ENCODE measurements around the gene IKZF1. TPM values are rescaled to one million over a fixed set of nuclear protein-coding genes. Genes with fewer than 3 reads are reported as not detected.

IKZF1 gene
- total and polyA plus RNA-seq, 12 donors, result 0.98 to 31.5 (median 9.4) TPM

DNA sequence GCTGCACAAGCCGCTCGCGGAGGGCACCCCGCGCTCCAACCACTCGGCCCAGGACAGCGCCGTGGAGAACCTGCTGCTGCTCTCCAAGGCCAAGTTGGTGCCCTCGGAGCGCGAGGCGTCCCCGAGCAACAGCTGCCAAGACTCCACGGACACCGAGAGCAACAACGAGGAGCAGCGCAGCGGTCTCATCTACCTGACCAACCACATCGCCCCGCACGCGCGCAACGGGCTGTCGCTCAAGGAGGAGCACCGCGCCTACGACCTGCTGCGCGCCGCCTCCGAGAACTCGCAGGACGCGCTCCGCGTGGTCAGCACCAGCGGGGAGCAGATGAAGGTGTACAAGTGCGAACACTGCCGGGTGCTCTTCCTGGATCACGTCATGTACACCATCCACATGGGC lies 95.6 kb downstream of the IKZF1 start:
- DNase-seq, result no peak
- intact Hi-C loops (cut with DNase I), result no loop called here
- H3K27ac ChIP-seq, result no peak overlapping the region
- H3K4me1 ChIP-seq (replicated peaks in 1 of 2), result no peaks in the 10 kb centered on the region
- no peak overlapping the region for H3K4me3 ChIP-seq
- no peaks in the 10 kb centered on the region for H3K9me3 ChIP-seq (replicated peaks in 1 of 3)
- TF ChIP-seq, protein P1, sequence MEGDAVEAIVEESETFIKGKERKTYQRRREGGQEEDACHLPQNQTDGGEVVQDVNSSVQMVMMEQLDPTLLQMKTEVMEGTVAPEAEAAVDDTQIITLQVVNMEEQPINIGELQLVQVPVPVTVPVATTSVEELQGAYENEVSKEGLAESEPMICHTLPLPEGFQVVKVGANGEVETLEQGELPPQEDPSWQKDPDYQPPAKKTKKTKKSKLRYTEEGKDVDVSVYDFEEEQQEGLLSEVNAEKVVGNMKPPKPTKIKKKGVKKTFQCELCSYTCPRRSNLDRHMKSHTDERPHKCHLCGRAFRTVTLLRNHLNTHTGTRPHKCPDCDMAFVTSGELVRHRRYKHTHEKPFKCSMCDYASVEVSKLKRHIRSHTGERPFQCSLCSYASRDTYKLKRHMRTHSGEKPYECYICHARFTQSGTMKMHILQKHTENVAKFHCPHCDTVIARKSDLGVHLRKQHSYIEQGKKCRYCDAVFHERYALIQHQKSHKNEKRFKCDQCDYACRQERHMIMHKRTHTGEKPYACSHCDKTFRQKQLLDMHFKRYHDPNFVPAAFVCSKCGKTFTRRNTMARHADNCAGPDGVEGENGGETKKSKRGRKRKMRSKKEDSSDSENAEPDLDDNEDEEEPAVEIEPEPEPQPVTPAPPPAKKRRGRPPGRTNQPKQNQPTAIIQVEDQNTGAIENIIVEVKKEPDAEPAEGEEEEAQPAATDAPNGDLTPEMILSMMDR (IDR thresholded peaks at IDR 0.05), result no peak
- TF ChIP-seq POLR2A (IDR thresholded peaks at IDR 0.05), result no peak
- peaks cover 7% of the 10 kb centered on the region for H3K27me3 ChIP-seq
- H3K36me3 ChIP-seq (replicated peaks in 1 of 2), result no peaks in the 10 kb centered on the region
- 26 to 32% (median 27%) methylated on average over 17 to 41 of the region's 41 CpGs; no CpG with 5 or more reads in 1 of the 4 donors for WGBS, 4 donors

DNA sequence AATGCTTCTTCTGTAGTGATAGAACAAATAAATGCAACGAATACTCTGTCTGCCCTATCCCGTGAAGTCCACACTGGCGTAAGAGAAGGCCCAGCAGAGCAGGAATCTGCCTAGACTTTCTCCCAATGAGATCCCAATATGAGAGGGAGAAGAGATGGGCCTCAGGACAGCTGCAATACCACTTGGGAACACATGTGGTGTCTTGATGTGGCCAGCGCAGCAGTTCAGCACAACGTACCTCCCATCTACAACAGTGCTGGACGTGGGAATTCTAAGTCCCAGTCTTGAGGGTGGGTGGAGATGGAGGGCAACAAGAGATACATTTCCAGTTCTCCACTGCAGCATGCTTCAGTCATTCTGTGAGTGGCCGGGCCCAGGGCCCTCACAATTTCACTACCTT lies 99.9 kb downstream of the IKZF1 start:
- intact Hi-C loops (cut with DNase I), result no loop called here
- DNase-seq, result no peak
- Histone ChIP-seq H3K27ac (no peak overlapping the region), H3K4me1 (replicated peaks in 1 of 2) (no peaks in the 10 kb centered on the region), H3K27me3 (peaks cover 6% of the 10 kb centered on the region), H3K36me3 (replicated peaks in 1 of 2) (no peaks in the 10 kb centered on the region), H3K9me3 (replicated peaks in 1 of 3) (no peaks in the 10 kb centered on the region), H3K4me3 (no peak overlapping the region)
- no peak for TF ChIP-seq POLR2A (IDR thresholded peaks at IDR 0.05)
- TF ChIP-seq, protein P1 (IDR thresholded peaks at IDR 0.05), result no peak
- 69 to 79% (median 73%) methylated on average over 7 of the region's 7 CpGs for WGBS, 4 donors

DNA sequence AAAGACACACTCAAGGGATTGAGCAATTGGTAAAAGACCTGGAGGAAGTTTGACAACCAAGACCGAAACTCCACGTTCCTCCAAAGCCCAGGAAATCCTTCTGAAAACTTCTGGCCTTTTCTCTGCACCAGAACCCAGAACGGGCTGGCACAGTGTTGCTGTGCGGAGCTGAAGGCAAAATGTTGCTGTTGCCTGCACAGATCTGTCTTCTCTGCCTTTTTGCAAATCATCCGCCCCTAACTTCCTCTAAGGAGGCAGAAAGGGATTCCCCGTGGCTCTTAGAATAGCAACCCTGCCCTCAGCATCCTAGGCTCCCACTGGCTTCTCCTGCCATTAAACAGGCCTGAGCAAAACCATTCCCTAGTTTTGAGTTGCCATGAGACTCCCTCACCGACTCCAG lies 100.7 kb downstream of the IKZF1 start:
- Histone ChIP-seq H3K4me3 (no peak overlapping the region), H3K4me1 (replicated peaks in 1 of 2) (no peaks in the 10 kb centered on the region), H3K36me3 (replicated peaks in 1 of 2) (no peaks in the 10 kb centered on the region), H3K27ac (no peak overlapping the region), H3K9me3 (replicated peaks in 1 of 3) (no peaks in the 10 kb centered on the region), H3K27me3 (no peaks in the 10 kb centered on the region)
- 61 to 69% (median 66%) methylated on average over 7 of the region's 7 CpGs for WGBS, 4 donors
- no peak for DNase-seq
- intact Hi-C loops (cut with DNase I), result no loop called here
- TF ChIP-seq, protein P1 (IDR thresholded peaks at IDR 0.05), result no peak
- no peak for TF ChIP-seq POLR2A (IDR thresholded peaks at IDR 0.05)

DNA sequence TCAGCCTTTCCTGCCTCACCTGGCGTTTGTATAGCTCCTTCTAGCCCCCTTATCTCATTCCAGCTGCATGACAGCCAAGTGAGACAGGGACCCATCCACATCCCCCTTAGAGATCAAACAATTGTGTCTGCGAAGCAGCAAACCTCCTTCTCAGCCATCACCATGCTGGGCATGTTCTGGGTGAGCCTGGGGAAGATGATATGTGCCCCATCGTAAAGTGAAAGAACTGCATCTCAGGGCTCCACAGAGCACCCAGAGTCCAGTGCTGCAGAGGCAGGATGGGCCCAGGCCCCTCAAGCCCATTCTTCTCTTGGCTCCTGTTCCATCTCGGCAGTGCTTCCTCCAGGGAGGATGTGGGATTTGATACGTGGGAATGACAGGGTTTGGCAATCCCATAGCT lies 102.4 kb downstream of the IKZF1 start:
- intact Hi-C loops (cut with DNase I), result no loop called here
- Histone ChIP-seq H3K9me3 (replicated peaks in 1 of 3) (no peaks in the 10 kb centered on the region), H3K27me3 (no peaks in the 10 kb centered on the region), H3K4me1 (replicated peaks in 1 of 2) (no peaks in the 10 kb centered on the region), H3K36me3 (replicated peaks in 1 of 2) (no peaks in the 10 kb centered on the region), H3K4me3 (no peak overlapping the region), H3K27ac (no peak overlapping the region)
- 56 to 73% (median 64%) methylated on average over 4 to 5 of the region's 5 CpGs for WGBS, 4 donors
- TF ChIP-seq POLR2A (IDR thresholded peaks at IDR 0.05), result no peak
- TF ChIP-seq, protein P1 (IDR thresholded peaks at IDR 0.05), result no peak
- no peak for DNase-seq

All from adrenal gland (tissue), 12 donors.